Effector memory CD8-positive, alpha-beta T cell (primary cell): Measurements from ENCODE around the gene PLGRKT.
"Not testable (repeated sequence)": the region's sequence is repeated elsewhere in the genome, so short reads cannot be mapped to it uniquely, and the experiment has no call there.

Experiments
- ATAC-seq: fragments of 150-1000 bp; cut with Tn5 transposase; replicated peaks from 2 replicates; pipeline ENCODE4 v1.10.0; 2021; ENCODE audit warnings: mild to moderate bottlenecking, moderate library complexity
- DNase-seq, 3 experiments: peaks; one replicate each; pipeline ENCODE4 v3.0.0; 2021
- H3K27ac Mint-ChIP-seq, 2 donors: one replicate each; pipeline ENCODE4 v1.8.0; 2022; ENCODE audit warnings: mild to moderate bottlenecking in 2 of 2, mixed read lengths in 2 of 2, moderate library complexity in 2 of 2
- H3K27me3 Mint-ChIP-seq, 2 donors: one replicate each; pipeline ENCODE4 v1.8.0; 2022; ENCODE audit warnings: mixed read lengths in 2 of 2
- H3K36me3 Mint-ChIP-seq: one replicate; pipeline ENCODE4 v1.8.0; 2022; ENCODE audit warnings: mild to moderate bottlenecking, moderate library complexity, mixed read lengths; ENCODE audit not compliant: insufficient read depth
- H3K4me1 Mint-ChIP-seq, 2 donors: one replicate each; pipeline ENCODE4 v1.8.0; 2022; ENCODE audit warnings: low read depth in 2 of 2, mixed read lengths in 2 of 2
- H3K4me3 Mint-ChIP-seq, 2 donors: one replicate each; pipeline ENCODE4 v1.8.0; 2022; ENCODE audit warnings: mild to moderate bottlenecking in 2 of 2, mixed read lengths in 2 of 2, moderate library complexity in 2 of 2
- H3K9me3 Mint-ChIP-seq, 2 donors: one replicate each; pipeline ENCODE4 v1.8.0; 2022; ENCODE audit warnings: mixed read lengths in 2 of 2

The PLGRKT gene

DNA sequence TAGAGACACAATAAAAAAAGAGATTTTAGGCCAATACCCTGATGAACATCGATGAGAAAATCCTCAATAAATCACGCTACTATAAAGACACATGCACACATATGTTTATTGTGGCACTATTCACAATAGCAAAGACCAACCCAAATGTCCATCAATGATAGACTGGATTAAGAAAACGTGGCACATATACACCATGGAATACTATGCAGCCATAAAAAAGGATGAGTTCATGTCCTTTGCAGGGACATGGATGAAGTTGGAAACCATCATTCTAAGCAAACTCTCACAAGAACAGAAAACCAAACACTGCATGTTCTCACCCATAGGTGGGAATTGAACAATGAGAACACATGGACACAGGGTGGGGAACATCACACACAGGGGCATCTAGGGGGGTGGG is 106.4 kb downstream of the PLGRKT start:
- DNase-seq, H3K27me3 Mint-ChIP-seq, H3K9me3 Mint-ChIP-seq, H3K27ac Mint-ChIP-seq, H3K4me3 Mint-ChIP-seq, ATAC-seq: not testable (repeated sequence)
- Mint-ChIP-seq H3K4me1 (peaks cover 38 to 43% of the 10 kb centered on the region in 2 donors), H3K36me3 (peaks cover 22% of the 10 kb centered on the region)

DNA sequence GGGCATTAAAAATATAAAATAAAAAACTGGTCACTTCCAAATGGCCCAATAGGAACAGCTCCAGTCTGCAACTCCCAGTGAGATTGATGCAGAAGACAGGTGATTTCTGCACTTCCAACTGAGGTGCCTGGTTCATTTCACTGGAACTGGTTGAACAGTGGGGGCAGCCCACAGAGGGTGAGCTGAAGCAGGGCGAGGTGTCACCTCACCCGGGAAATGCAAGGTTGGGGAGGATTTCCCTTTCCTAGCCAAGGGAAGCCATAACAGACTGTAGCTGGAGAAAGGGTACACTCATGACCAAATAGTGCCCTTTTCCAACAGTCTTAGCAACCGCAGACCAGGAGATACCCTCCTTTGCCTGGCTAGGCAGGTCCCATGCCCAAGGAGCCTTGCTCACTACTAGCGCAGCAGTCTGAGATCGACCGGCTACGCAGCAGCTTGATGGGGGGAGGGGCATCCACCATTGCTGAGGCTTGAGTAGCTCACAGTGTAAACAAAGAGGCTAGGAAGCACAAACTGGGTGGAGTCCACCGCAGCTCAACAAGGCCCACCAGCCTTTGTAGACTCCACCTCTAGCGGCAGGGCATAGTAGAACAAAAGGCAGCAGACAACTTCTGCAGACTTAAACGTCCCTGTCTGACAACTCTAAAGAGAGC is 110.7 kb downstream of the PLGRKT start:
- peaks cover 26 to 27% of the 10 kb centered on the region in 2 donors for H3K4me1 Mint-ChIP-seq
- peaks cover 17% of the 10 kb centered on the region for H3K36me3 Mint-ChIP-seq
- ATAC-seq (peak; percentile 95), DNase-seq (peak; percentile 59 to 75 (median 70))
- no peaks in the 10 kb centered on the region for H3K27me3 Mint-ChIP-seq
- H3K27ac Mint-ChIP-seq = peak overlapping the region; percentile 62 to 83
- H3K4me3 Mint-ChIP-seq = peak overlapping the region; percentile 60 to 84
- H3K9me3 Mint-ChIP-seq = no peaks in the 10 kb centered on the region

DNA sequence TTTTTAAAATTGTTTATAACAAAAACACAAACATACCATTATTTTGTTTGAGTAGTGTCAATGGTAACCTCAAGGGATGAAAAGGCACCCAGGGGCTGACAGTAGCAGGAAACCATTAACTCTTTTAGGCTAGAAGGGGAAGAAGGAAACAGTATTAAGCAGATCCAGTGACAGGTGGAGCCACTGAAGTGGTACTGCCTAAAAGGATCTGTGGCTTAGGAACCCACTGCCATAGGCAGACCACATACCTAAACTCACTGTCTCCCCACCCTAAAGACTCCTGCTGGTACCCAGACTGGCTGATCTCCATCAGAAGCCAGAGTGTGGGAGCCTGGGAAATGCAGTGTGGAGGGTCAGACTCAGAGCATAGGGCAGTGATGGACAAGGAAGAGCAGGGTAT is 111.5 kb downstream of the PLGRKT start:
- Mint-ChIP-seq H3K9me3 (no peaks in the 10 kb centered on the region), H3K27ac (peak overlapping the region in 1 of 2 donors; percentile 83), H3K4me1 (peaks cover 29 to 32% of the 10 kb centered on the region in 2 donors), H3K4me3 (peak overlapping the region; percentile 60 to 84), H3K36me3 (peaks cover 17% of the 10 kb centered on the region), H3K27me3 (no peaks in the 10 kb centered on the region)
- ATAC-seq (no peak), DNase-seq (no peak)

DNA sequence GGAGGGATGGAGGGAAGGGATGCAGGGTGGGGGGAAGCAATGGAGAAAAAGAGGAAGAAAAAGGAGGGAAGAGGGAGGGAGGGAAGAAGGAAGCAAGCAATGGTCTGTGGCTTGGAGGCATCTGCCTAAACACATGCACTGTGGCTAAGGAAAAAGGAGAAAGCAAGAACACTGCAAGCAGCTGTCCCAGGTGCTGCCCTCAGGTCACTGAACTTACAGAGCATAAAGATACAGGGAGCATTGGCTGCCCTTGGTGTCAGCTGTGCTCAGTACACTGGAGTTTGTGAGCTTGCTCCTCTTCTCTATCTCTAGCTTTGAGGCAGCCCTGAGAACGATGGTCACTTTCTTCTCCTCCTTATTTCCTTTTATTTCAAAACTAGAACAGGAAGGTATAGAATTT is 116.1 kb downstream of the PLGRKT start:
- not testable (repeated sequence) for H3K36me3 Mint-ChIP-seq, H3K27me3 Mint-ChIP-seq, H3K9me3 Mint-ChIP-seq, DNase-seq, ATAC-seq, H3K4me3 Mint-ChIP-seq
- Mint-ChIP-seq H3K27ac (peak overlapping the region in 1 of 2 donors; percentile 7), H3K4me1 (peaks cover 13 to 15% of the 10 kb centered on the region in 2 donors)

DNA sequence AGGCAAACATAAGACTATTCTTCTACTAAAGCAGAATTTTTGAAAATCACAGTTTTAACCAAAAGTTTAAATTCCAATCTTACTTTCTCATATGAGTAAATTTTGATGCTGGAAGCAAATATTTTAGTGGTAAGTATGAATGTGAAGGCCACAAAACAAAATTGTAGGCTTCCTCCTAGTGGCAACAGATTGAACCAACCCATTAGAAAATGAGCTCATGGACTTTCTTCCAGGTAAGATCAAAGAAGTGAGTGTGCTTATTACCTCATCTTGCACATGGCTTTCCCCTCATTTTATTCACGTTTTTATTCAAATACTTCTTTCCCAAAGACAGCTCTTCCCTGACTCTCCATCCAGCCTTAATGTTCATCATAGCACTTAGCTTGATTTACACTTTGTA is 116.7 kb downstream of the PLGRKT start:
- H3K27me3 Mint-ChIP-seq = no peaks in the 10 kb centered on the region
- no peak overlapping the region for H3K27ac Mint-ChIP-seq
- H3K4me3 Mint-ChIP-seq = no peak overlapping the region
- DNase-seq (no peak), ATAC-seq (peak; percentile 56)
- peaks cover 2% of the 10 kb centered on the region for H3K36me3 Mint-ChIP-seq
- peaks cover 9 to 11% of the 10 kb centered on the region in 2 donors for H3K4me1 Mint-ChIP-seq
- peaks cover 0 to 5% of the 10 kb centered on the region in 2 donors for H3K9me3 Mint-ChIP-seq

DNA sequence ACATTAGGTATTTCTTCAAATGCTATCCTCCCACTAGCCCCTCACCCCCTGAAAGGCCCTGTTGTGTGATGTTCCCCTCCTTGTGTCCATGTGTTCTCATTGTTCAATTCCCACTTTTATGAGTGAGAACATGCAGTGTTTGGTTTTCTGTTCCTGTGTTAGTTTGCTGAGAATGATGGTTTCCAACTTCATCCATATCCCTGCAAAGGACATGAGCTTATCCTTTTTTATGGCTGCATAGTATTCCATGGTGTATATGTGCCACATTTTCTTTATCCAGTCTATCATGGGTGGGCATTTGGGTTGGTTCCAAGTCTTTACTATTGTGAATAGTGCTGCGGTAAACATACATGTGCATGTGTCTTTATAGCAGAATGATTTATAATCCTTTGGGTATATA is 121.3 kb downstream of the PLGRKT start:
- not testable (repeated sequence) for DNase-seq, H3K9me3 Mint-ChIP-seq, H3K27ac Mint-ChIP-seq, H3K36me3 Mint-ChIP-seq, H3K4me1 Mint-ChIP-seq, H3K4me3 Mint-ChIP-seq, ATAC-seq, H3K27me3 Mint-ChIP-seq

DNA sequence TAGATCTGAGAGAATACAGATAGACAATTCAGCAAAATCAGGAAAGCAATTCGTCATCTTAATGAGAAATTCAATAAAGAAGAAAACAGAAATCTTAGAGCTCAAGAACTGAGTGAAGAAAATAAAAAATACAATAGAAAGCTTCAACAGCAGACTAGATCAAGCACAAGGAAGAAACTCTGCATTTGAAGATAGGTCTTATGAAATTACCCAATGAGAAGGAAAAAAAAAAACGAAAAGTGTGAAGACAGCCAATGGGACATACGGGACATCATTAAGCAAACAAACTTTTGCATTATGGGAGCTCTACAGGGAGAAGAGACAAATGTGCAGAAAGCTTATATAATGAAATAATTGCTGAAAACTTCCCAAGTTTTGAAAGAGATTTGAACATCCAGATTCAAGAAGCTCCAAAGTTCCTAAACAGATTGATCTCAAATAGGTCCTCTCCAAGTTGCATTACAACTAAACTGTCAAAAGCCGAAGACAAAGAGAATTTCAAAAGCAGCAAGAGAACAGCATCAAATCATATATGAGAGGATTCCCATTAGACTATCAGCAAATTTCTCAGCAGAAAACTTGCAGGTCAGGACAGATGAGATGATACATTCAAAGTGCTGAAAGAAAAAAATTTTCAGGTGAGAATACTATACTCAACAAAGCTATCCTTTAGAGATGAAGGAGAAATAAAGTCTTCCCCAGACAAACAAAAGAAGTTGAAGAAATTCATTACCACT is 122.4 kb downstream of the PLGRKT start:
- H3K36me3 Mint-ChIP-seq = peaks cover 2% of the 10 kb centered on the region
- peaks cover 2 to 3% of the 10 kb centered on the region in 2 donors for H3K4me1 Mint-ChIP-seq
- no peak for DNase-seq
- H3K27ac Mint-ChIP-seq = no peak overlapping the region
- H3K9me3 Mint-ChIP-seq = peaks cover 7 to 8% of the 10 kb centered on the region in 2 donors
- ATAC-seq = no peak
- peaks cover 0 to 9% of the 10 kb centered on the region in 2 donors for H3K27me3 Mint-ChIP-seq
- no peak overlapping the region for H3K4me3 Mint-ChIP-seq

DNA sequence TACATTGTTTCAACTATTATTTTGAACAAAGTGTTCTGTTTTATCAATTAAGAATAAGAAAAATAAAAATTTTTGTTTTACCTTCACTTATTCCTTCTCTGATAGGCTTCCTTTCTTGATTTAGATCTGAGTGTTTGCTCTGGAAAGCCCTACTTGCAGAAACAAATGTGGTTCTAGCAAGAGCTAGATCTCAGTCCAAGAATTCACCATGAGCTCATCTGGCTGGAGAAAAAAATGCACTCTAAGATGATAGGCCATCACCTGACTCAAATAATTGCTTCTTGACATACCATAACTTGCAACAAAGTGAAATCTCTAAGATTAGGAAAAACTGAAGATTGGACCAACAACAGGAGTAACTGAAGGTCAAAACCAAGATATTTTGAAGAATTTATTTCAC is 126.9 kb downstream of the PLGRKT start:
- Mint-ChIP-seq H3K27ac (no peak overlapping the region), H3K36me3 (no peaks in the 10 kb centered on the region), H3K4me1 (peaks cover 0 to 10% of the 10 kb centered on the region in 2 donors), H3K9me3 (peaks cover 0 to 8% of the 10 kb centered on the region in 2 donors), H3K4me3 (no peak overlapping the region), H3K27me3 (peaks cover 0 to 26% of the 10 kb centered on the region in 2 donors)
- ATAC-seq = no peak
- no peak for DNase-seq
